Body of pancreas (tissue), 4 donors: Measurements from ENCODE around the gene USP13. TPM values are rescaled to one million over a fixed set of nuclear protein-coding genes. Genes with fewer than 3 reads are reported as not detected.

Experiments used
- ATAC-seq: fragments of 150-250 bp; one replicate; pipeline ENCODE4 v1.9.1; 2016
- DNase-seq, 4 donors: peaks; one replicate each; pipeline ENCODE4 v3.0.0-alpha.2; 2019
- H3K27ac ChIP-seq, 4 donors: fragments of 200-600 bp; sonication (generic); 1 replicate in 3 of 4; 2 replicates in 1 of 4; pipeline versions ENCODE4 v1.5.1 to v1.6.1; 2016 to 2019; ENCODE audit warnings: mild to moderate bottlenecking in 1 of 4, mixed read lengths in 1 of 4, moderate library complexity in 1 of 4
- H3K27me3 ChIP-seq, 2 donors: fragments of 200-600 bp; sonication (generic); one replicate each; pipeline ENCODE4 v1.6.0; 2016; ENCODE audit warnings: mild to moderate bottlenecking in 1 of 2
- H3K36me3 ChIP-seq, 2 donors: fragments of 200-600 bp; sonication (generic); replicated peaks in 1 of 2; 2 replicates each; pipeline ENCODE4 v1.5.1; 2016; ENCODE audit warnings: low read depth in 2 of 2; ENCODE audit not compliant: insufficient read depth in 1 of 2
- H3K4me1 ChIP-seq: fragments of 200-600 bp; sonication (generic); one replicate; pipeline ENCODE4 v1.6.0; 2016
- H3K4me3 ChIP-seq, 2 donors: fragments of 200-600 bp; sonication (generic); 1 replicate in 1 of 2; 2 replicates in 1 of 2; pipeline ENCODE4 v1.5.1; 2016 to 2019
- H3K9me3 ChIP-seq, 3 donors: fragments of 200-600 bp; sonication (generic); 1 replicate in 2 of 3; 2 replicates in 1 of 3; pipeline ENCODE4 v1.5.1; 2016
- POLR2A ChIP-seq, 3 donors: fragments of 450-650 bp; IDR thresholded peaks; one replicate each; pipeline ENCODE4 v1.6.1; 2016; ENCODE audit warnings: antibody characterized with exemption in 3 of 3, mild to moderate bottlenecking in 2 of 3
- WGBS, 2 donors: methylation state at CpG; one replicate each; pipeline ENCODE4 v1.1.5; 2017; 5-methylcytosine and 5-hydroxymethylcytosine counted together
- intact Hi-C: fragments of 100-400 bp; cut with DNase I; formaldehyde crosslinking; loops from one replicate; pipeline ENCODE4 v1.15.1; 2023
- total RNA-seq, 2 donors: library from RNA; depleted of rRNA; stranded (reverse); fragments of >200 nt; gene quantifications; one replicate each; pipeline ENCODE4 v1.1.0, GENCODE V29; 2016
- TF ChIP-seq, protein P1 (sequence below), 7 experiments: fragments of 450-650 bp in 4 of 7; fragments of 200-600 bp in 3 of 7; sonication (generic) in 3 of 7; IDR thresholded peaks; one replicate each; pipeline ENCODE4 v1.5.1; 2016 to 2019; ENCODE audit warnings: antibody characterized with exemption in 7 of 7

Gene USP13
- total RNA-seq, 2 donors from 2014 or later: 5.4 to 6.9 TPM

DNA sequence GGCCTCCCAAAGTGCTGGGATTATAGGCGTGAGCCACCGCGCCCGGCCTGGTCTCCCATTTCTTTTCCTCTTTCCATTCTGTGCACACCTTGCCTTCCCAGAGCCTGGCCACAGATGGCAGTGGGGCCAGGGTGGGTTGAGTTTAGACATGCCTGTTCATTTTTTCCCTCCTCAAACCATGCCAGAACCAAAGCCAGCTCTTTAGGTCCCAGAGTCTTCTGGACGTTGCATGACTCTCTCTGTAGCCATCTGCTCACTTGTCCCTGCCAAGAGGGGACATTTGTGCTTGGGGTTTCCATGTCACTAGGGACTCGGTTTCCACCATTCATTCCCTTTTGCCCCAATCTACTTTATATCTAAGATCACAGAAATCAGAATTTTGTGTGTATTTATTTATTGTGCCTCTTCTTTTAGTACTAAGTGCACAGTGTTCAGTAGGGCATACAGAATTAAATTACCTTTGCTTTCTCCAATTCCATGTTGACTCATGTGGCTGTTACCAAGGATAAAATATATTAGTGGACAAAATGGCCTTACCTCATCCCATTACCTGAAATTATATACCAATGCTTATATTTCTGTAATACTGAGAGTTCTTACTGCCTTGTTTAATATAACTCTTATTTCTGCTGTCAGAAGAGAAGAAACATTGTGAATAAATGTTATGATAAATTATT, 49.6 kb downstream of the USP13 start:
- intact Hi-C loops: no loop called here

DNA sequence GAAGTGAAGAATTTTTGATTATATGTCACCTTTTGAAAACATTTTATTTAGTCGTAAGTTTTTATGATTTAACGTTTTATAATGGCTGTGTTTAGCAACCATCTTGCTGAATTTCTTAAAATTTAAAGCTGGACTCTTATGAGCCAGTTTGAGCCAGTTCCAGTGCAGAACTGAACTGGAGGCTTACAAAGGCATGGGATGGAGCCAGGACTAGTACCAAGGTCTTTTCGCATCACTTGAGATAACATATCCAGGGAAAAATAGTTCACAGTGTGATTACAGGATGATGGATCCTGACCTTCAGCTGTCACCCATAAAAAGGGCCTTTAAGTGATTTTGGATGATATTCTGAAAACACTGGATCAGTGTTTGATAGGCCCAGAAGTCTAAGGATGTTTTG, 51.0 kb downstream of the USP13 start:
- Histone ChIP-seq H3K27me3 (no peaks in the 10 kb centered on the region), H3K4me1 (no peaks in the 10 kb centered on the region), H3K9me3 (no peaks in the 10 kb centered on the region), H3K4me3 (no peak overlapping the region), H3K27ac (no peak overlapping the region), H3K36me3 (no peaks in the 10 kb centered on the region)
- TF ChIP-seq POLR2A (IDR thresholded peaks at IDR 0.05): no peak
- TF ChIP-seq, protein P1, sequence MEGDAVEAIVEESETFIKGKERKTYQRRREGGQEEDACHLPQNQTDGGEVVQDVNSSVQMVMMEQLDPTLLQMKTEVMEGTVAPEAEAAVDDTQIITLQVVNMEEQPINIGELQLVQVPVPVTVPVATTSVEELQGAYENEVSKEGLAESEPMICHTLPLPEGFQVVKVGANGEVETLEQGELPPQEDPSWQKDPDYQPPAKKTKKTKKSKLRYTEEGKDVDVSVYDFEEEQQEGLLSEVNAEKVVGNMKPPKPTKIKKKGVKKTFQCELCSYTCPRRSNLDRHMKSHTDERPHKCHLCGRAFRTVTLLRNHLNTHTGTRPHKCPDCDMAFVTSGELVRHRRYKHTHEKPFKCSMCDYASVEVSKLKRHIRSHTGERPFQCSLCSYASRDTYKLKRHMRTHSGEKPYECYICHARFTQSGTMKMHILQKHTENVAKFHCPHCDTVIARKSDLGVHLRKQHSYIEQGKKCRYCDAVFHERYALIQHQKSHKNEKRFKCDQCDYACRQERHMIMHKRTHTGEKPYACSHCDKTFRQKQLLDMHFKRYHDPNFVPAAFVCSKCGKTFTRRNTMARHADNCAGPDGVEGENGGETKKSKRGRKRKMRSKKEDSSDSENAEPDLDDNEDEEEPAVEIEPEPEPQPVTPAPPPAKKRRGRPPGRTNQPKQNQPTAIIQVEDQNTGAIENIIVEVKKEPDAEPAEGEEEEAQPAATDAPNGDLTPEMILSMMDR (IDR thresholded peaks at IDR 0.05): no peak
- DNase-seq: no peak
- intact Hi-C loops: no loop called here
- no peak for ATAC-seq
- WGBS, 2 donors: 80 to 84% methylated on average over 3 of the region's 3 CpGs

More for the DNA sequence above, 49.6 kb downstream of the USP13 start:
- Histone ChIP-seq H3K27me3 (no peaks in the 10 kb centered on the region), H3K27ac (no peak overlapping the region), H3K36me3 (no peaks in the 10 kb centered on the region), H3K4me3 (no peak overlapping the region), H3K9me3 (no peaks in the 10 kb centered on the region), H3K4me1 (no peaks in the 10 kb centered on the region)
- 91 to 97% methylated on average over 6 of the region's 6 CpGs for WGBS, 2 donors
- ATAC-seq (no peak), DNase-seq (no peak)
- TF ChIP-seq POLR2A (IDR thresholded peaks at IDR 0.05): no peak
- TF ChIP-seq, protein P1 (IDR thresholded peaks at IDR 0.05): no peak

DNA sequence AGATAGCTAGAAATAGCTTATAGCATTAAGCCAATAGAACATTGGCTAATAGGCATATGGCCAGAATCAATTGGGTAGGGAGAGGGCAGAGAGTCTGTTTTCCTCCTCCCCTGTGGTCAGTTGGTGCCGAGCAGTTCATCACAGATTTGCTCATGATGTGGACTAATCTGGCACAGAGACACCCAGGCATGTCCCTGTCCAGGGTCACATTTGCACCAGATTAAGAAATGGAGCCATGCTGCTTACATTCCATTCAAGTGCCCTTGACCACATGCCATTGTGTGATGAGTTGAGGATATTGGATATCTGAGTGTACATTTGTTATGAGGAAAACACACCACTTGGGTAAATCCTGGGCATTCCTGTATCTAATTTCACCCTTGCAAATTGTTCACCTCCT, 53.4 kb downstream of the USP13 start:
- ATAC-seq (no peak), DNase-seq (no peak)
- Histone ChIP-seq H3K4me3 (no peak overlapping the region), H3K27me3 (no peaks in the 10 kb centered on the region), H3K36me3 (no peaks in the 10 kb centered on the region), H3K27ac (no peak overlapping the region), H3K9me3 (no peaks in the 10 kb centered on the region), H3K4me1 (no peaks in the 10 kb centered on the region)
- WGBS, 2 donors: 80 to 100% methylated on average over 1 of the region's 1 CpG
- intact Hi-C loops: no loop called here
- TF ChIP-seq POLR2A (IDR thresholded peaks at IDR 0.05): no peak
- TF ChIP-seq, protein P1 (IDR thresholded peaks at IDR 0.05): no peak

DNA sequence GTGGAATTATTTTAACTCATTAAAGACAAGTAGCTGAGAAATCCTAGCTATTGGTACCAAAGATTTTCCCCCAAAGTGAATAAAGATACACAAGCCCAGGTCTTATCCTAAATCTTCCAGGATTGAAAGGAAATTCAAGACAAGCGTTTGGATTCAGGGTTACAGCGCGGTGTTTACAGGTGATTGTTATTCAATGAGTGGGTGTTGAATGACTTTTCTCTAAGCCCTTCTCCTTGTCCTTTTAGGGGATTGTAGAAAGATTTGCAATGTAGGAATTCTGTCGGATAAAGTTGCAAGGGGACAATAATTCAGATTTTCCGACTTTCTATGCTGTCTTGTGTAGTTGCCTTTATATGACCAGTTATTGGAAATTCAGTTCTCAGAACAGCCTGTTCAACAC, 57.2 kb downstream of the USP13 start:
- DNase-seq (no peak), ATAC-seq (no peak)
- no peaks in the 10 kb centered on the region for H3K4me1 ChIP-seq
- intact Hi-C loops: no loop called here
- no peaks in the 10 kb centered on the region for H3K27me3 ChIP-seq
- H3K36me3 ChIP-seq: peaks cover 0 to 2% of the 10 kb centered on the region in 2 donors
- no peak overlapping the region for H3K4me3 ChIP-seq
- TF ChIP-seq, protein P1 (IDR thresholded peaks at IDR 0.05): no peak
- no peak for TF ChIP-seq POLR2A (IDR thresholded peaks at IDR 0.05)
- H3K27ac ChIP-seq: no peak overlapping the region
- 84% methylated on average over 5 of the region's 5 CpGs for WGBS, 2 donors
- no peaks in the 10 kb centered on the region for H3K9me3 ChIP-seq

DNA sequence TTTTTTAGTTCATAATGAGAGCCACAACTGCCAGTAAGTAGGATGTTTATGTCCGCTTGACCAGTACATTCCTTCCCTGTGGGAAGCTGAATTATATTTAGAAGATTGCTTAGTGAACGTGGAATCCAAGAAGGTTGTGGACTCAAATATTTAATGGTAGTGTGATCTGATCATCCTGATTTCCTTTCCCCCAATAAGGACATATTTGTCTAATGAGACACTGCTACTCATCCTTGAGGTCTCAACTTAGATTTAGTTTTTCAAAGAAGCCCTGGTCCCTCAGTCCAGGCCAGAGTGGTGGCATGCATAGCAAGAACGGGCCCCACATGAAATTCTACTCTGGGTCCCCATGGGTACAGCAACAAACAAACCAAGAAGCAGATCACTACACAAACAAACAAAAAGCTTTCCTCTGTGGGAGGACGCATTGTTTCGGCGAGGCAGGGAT, 60.8 kb downstream of the USP13 start:
- intact Hi-C loops: no loop called here
- ATAC-seq (no peak), DNase-seq (no peak)
- Histone ChIP-seq H3K4me1 (no peaks in the 10 kb centered on the region), H3K9me3 (no peaks in the 10 kb centered on the region), H3K27ac (no peak overlapping the region), H3K36me3 (peaks cover 0 to 2% of the 10 kb centered on the region in 2 donors), H3K27me3 (no peaks in the 10 kb centered on the region), H3K4me3 (no peak overlapping the region)
- 87 to 91% methylated on average over 6 of the region's 6 CpGs for WGBS, 2 donors
- TF ChIP-seq, protein P1 (IDR thresholded peaks at IDR 0.05): no peak
- TF ChIP-seq POLR2A (IDR thresholded peaks at IDR 0.05): no peak
